Endothelial cell (in vitro differentiated cells): ENCODE measurements around the gene GK2. TPM values are rescaled to one million over a fixed set of nuclear protein-coding genes. Genes with fewer than 3 reads are reported as not detected.

Experiments used
- DNase-seq: peaks from one replicate; pipeline ENCODE4 v3.0.0; 2021; ENCODE audit warnings: low spot score
- H3K27ac Mint-ChIP-seq: one replicate; pipeline ENCODE4 v1.8.0; 2021; ENCODE audit warnings: mixed read lengths, inconsistent platforms; ENCODE audit not compliant: unreplicated experiment
- H3K27me3 Mint-ChIP-seq: one replicate; pipeline ENCODE4 v1.8.0; 2021; ENCODE audit warnings: mild to moderate bottlenecking, moderate library complexity, mixed read lengths, inconsistent platforms; ENCODE audit not compliant: unreplicated experiment
- H3K36me3 Mint-ChIP-seq: one replicate; pipeline ENCODE4 v1.8.0; 2021; ENCODE audit warnings: mild to moderate bottlenecking, low read depth, mixed read lengths, inconsistent platforms; ENCODE audit not compliant: unreplicated experiment
- H3K4me1 Mint-ChIP-seq: one replicate; pipeline ENCODE4 v1.8.0; 2021; ENCODE audit warnings: mild to moderate bottlenecking, mixed read lengths, inconsistent platforms; ENCODE audit not compliant: unreplicated experiment
- H3K4me3 Mint-ChIP-seq: one replicate; pipeline ENCODE4 v1.8.0; 2021; ENCODE audit warnings: mild to moderate bottlenecking, mixed read lengths, inconsistent platforms; ENCODE audit not compliant: unreplicated experiment
- H3K9me3 Mint-ChIP-seq: one replicate; pipeline ENCODE4 v1.8.0; 2021; ENCODE audit warnings: mixed read lengths, inconsistent platforms; ENCODE audit not compliant: unreplicated experiment
- CTCF ChIP-seq: fragments of 200-600 bp; sonication (generic); IDR thresholded peaks from one replicate; pipeline ENCODE4 v1.5.0; 2021; ENCODE audit warnings: antibody characterized with exemption; ENCODE audit not compliant: unreplicated experiment
- total RNA-seq: library from RNA; stranded (reverse); fragmentation: NEBNext Ultra II Directional; extraction: Animal tissue kit (Norgen Biotek cat#: 25700); gene quantifications from one replicate; pipeline ENCODE4 v1.2.1, GENCODE V29; 2021; ENCODE audit not compliant: unreplicated experiment

GK2 gene
- total RNA-seq, 1 donor from 2014 or later, result not detected

GRCh38 chr4:79445371-79445781, 37.3 kb upstream of the GK2 start:
- DNase-seq, result no peak
- no peak overlapping the region for H3K4me3 Mint-ChIP-seq
- H3K27ac Mint-ChIP-seq, result no peak overlapping the region

GRCh38 chr4:79442422-79442821, 34.4 kb upstream of the GK2 start:
- Mint-ChIP-seq H3K9me3 (no peaks in the 10 kb centered on the region), H3K4me1 (no peaks in the 10 kb centered on the region), H3K36me3 (no peaks in the 10 kb centered on the region), H3K27me3 (no peaks in the 10 kb centered on the region), H3K4me3 (no peak overlapping the region), H3K27ac (no peak overlapping the region)
- DNase-seq, result no peak
- no peak for TF ChIP-seq CTCF

More at GRCh38 chr4:79445371-79445781, 37.3 kb upstream of the GK2 start:
- no peaks in the 10 kb centered on the region for H3K9me3 Mint-ChIP-seq
- no peaks in the 10 kb centered on the region for H3K36me3 Mint-ChIP-seq
- no peaks in the 10 kb centered on the region for H3K4me1 Mint-ChIP-seq
- TF ChIP-seq CTCF, result no peak
- no peaks in the 10 kb centered on the region for H3K27me3 Mint-ChIP-seq

- TF ChIP-seq CTCF, result no peak
- DNase-seq, result no peak
- Mint-ChIP-seq H3K9me3 (no peaks in the 10 kb centered on the region), H3K4me3 (no peak overlapping the region), H3K27me3 (no peaks in the 10 kb centered on the region), H3K4me1 (no peaks in the 10 kb centered on the region), H3K27ac (no peak overlapping the region), H3K36me3 (no peaks in the 10 kb centered on the region)
These were observed 31.5 kb upstream of the GK2 start for GRCh38 chr4:79439489-79439888.

DNA sequence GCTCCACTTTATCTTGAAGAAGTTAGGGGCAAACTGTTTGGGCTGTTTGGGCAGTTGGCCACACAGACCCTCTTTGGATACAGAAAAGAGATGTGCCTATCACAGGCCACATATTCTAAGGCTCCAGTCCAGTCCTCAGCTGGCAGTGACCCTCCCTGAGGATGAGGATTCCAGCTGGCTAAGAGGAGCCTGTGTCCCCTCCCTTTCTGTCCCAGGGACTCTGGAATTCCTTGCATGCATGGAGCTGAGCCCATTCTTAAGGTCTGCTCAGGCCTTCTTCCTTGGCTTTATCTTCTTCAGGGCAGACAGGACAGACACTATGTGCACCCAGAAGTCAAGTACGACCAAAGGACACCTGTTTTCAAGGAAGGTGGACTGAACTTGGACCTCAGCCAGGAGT, 23.8 kb upstream of the GK2 start:
- DNase-seq, result no peak

More for the DNA sequence above, 23.8 kb upstream of the GK2 start:
- Mint-ChIP-seq H3K27me3 (no peaks in the 10 kb centered on the region), H3K4me3 (no peak overlapping the region), H3K9me3 (no peaks in the 10 kb centered on the region), H3K36me3 (no peaks in the 10 kb centered on the region), H3K4me1 (no peaks in the 10 kb centered on the region), H3K27ac (no peak overlapping the region)
- no peak for TF ChIP-seq CTCF
